HG03175 (cell line): ENCODE results near the gene FAM209A.
A peak's percentile ranks its signal among the peaks of the same experiment; 100 is the strongest.
"Not testable (repeated sequence)": the region's sequence is repeated elsewhere in the genome, so short reads cannot be mapped to it uniquely, and the experiment has no call there.

Experiments
- ATAC-seq: cut with Tn5 transposase; IDR thresholded peaks from one replicate; pipeline ENCODE4 v1.9.1; 2021; ENCODE audit warnings: mild to moderate bottlenecking, moderate library complexity; ENCODE audit not compliant: unreplicated experiment

Gene FAM209A

DNA sequence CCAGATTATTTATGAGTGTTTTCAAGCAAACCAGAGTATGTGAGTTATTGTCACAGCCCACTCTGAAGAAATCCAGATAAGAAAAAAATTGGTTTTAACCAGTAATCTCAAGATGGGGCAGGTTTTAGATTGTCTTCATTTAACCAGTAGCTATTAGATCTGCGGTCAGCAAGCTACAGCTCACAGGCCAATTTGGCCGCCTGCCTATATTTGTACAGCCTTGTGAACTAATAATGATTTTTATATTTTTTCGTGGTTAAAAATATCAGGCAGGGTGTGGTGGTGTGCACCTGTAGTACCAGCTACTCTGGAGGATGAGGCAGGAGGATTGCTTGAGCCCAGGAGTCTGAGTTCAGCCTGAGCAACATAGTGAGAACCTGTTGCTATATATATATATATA is 13.5 kb downstream of the FAM209A start:
- no peak for ATAC-seq

- ATAC-seq = no peak
Measured at GRCh38 chr20:56540415-56540814, 15.9 kb downstream of the FAM209A start.

- no peak for ATAC-seq
Measured at GRCh38 chr20:56542489-56543030, 18.0 kb downstream of the FAM209A start.

DNA sequence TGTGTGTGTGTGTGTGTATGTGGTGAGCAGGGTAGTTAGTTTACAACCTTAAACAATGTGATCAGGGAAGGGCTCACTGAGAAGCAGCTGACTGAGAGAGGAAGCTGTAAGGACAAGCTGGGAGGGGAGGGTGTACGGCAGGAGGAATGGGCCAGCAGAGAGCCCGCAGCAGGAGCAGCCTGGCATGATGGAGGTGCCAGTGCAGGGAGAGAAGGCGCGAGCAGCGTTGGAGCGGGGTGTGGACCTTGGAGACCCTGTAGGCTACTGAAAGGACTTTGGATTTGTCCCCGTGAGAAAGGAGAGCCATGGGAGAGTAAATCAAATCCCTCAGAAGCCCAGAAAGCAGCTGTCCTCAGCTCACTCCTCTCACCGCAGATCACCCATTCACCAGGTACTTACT is 27.0 kb downstream of the FAM209A start:
- ATAC-seq = no peak

DNA sequence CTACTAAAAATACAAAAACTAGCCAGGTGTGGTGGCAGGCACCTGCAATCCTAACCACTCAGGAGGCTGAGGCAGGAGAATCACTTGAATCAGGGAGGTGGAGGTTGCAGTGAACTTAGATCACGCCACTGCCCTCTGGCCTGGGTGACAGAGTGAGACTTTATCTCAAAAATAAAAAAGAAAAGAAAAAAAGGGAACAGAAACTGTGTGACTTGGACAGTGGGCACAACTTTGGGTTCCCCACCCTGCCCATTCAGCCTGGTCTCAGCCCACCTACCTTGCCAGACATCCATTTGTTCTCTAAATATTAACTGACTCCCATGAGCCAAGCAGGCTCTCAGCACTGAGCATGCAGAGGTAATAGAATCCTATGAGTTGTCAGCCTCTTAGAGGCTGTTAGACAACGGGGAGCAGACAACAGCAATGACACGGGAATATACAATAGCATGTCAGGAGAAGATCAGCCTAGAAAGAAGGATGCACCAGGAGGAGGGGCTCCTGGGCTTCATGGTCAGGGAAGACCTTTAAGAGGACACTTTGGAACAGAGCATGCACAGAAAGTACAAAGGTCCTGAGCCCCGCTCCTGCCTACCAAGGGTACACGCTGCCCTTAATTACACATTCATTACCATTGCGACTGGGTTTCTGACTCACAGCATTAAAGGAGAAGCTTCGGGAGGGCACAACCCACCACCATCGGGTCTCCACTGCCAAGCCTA is 28.5 kb downstream of the FAM209A start:
- no peak for ATAC-seq

- ATAC-seq = peak; percentile 92
Measured at GRCh38 chr20:56554869-56555268, 30.3 kb downstream of the FAM209A start.

DNA sequence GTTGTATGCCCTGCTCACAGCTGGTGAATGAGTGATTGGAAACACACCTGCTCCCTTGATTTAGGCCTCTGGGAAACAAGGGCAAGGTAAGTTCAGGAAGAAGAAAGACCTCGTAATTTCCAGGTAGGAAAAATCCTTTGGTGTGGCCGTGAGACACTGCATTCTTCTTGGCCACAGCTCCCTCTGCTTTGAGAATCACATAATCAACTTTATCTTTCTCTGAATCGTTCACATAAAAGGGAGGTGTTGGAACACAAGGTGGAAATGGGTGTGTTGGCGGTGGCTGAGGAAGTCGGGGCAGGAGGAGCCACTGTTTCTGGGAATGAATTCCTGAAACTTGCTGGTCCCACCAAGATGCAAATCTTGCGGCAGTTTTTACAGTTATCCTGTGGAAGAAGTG is 34.4 kb downstream of the FAM209A start:
- no peak for ATAC-seq

- ATAC-seq = not testable (repeated sequence)
Measured at GRCh38 chr20:56564526-56564925, 40.0 kb downstream of the FAM209A start.

DNA sequence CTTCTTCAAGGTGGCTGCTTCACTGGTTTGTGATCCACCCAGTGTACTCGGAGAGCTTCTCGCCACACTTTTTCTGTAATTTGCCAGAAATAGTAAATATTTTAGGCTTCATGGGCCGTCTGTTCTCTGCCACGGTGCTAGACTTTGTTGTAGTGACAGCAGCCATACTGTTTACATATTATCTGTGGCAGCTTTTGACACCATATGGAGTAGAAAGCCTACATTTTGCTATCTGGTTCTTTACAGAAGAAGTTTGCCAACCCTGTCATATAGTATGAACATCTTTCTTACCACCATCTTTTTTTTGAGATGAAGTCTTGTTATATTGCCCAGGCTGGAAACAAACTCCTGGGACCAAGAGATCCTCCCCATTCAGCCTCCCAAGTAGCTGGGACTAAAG is 41.0 kb downstream of the FAM209A start:
- ATAC-seq = no peak

DNA sequence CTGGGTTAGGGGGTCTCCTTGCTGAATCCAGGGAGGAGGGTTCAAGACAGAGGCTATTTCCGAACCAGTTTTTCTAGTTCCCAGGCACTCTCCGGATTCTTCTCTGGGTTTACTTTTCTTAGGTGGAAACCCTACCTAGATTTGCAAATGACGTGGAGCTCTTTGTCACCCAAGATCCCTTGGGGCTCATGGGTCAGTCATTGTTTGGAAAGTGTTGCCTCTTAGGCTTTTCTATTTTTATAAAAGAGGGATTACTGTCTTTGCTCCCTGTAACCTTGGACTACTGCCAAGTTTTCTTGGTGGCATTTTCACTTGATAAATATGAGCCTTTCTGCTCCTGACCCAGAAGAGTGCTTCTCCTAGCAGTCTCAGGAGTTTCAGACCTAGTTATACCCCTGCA is 42.1 kb downstream of the FAM209A start:
- ATAC-seq = no peak

- no peak for ATAC-seq
Measured at GRCh38 chr20:56570832-56571231, 46.3 kb downstream of the FAM209A start.

DNA sequence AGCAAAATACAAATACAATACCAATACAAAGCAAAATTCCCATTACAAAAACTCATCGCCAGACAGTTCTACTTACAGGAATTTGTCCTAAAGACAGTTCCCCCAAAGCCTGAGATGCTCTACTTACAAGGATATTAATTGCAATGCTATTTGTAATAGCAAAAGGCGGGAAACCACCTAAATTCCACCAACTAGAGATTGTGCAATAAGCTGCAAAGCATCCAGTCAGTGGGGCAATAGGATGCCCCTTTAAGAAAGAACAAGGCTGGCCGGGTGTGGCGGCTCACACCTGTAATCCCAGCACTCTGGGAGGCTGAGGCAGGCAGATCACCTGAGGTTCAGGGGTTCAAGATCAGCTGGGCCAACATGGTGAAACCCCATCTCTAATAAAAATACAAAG is 47.6 kb downstream of the FAM209A start:
- no peak for ATAC-seq

DNA sequence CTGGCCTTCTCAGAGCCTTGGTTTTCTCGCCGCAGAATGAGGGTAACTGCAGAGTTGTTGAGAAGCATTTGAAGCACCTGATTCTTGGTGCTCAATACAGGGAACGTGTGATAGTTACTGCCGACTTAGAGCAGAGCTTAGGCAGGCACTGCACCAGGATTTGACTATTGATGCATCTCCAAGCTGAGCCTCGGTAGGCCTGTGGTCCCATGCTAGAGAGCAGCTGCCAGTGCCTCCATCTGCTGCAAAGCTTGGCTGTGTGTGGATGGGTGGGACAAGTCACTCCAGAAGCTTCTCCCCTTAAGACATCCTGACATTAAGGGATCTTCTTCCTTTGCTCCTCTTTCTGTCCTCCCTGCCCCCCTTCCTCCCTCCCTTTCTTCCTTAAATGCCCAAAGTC is 49.4 kb downstream of the FAM209A start:
- no peak for ATAC-seq

DNA sequence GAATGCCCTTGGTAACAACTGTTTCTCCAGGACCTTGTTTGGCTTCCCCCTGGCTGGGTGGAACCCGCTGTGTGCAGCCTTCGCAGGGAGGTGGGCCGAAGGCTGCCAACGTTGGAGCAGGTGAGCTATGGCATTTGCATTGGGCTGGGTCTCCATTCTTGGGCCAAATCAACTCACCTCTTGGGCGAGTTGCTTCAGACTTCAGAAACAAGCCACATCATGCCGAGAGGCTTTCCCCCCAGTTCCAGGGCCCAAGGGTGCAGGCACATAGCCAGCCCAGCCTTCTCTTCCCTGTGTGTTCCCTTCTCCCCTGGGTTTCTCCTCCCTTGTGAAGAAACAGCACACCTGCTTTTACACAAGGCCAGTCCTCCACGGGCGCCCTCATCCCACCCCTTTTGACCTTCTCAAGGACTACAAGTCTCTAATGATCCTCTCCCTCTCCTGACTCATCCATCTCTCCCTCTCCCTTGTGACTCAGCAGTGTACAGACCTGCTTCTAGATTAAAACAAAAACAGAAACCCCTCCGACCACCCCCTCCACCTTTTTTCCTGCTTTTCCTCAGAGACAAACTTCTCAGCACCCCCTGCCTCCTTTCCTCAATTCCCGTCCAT is 50.1 kb downstream of the FAM209A start:
- ATAC-seq = no peak

DNA sequence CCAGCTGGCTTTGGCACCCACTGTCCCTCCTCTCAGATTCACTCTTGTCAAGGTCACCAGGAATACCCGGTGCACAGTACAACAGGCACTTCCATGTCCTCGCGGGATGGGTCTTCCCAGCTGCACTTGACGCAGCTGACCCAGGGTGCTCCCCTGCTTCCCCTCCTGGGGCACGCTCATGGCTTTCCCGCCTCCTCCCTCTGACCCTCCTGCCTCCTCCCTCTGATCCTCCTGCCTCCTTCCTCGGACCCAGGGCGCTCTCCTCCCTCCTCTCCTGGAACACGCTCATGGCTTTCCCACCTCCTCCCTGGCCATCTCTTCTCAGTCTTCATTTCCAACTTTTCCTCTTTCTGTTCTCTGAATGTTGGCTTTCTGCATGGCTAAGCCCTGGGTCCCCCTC is 50.6 kb downstream of the FAM209A start:
- no peak for ATAC-seq
